ENCODE measurements around the gene GABRB2.
"Not testable (repeated sequence)": the region's sequence is repeated elsewhere in the genome, so short reads cannot be mapped to it uniquely, and the experiment has no call there.

GABRB2 gene

DNA sequence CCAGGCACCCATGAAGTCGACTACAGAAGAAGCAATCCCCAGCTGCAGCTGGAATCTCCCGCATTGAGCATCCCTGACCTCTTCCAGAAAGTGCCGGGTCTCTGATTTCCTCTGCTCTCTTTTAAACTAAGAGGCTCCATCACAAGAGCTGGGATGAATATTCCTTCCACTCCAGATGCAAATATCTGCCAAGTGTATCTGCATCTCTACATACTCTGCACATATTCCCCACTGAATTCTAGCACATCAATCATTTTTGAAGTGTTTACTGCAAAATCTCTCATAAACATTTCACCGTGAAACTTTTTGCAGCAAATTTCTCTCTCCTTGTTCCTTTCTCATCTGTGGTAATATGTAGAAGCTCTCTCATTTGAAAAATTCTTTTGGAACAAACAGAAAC is 161.5 kb downstream of the GABRB2 start:
- no peak for DNase-seq

GRCh38 chr5:161382685-161383084 is 163.8 kb downstream of the GABRB2 start:
- DNase-seq = no peak

GRCh38 chr5:161380486-161380885 is 166.0 kb downstream of the GABRB2 start:
- DNase-seq = no peak

- no peak for DNase-seq
These were observed 167.8 kb downstream of the GABRB2 start for GRCh38 chr5:161378701-161379100.

DNA sequence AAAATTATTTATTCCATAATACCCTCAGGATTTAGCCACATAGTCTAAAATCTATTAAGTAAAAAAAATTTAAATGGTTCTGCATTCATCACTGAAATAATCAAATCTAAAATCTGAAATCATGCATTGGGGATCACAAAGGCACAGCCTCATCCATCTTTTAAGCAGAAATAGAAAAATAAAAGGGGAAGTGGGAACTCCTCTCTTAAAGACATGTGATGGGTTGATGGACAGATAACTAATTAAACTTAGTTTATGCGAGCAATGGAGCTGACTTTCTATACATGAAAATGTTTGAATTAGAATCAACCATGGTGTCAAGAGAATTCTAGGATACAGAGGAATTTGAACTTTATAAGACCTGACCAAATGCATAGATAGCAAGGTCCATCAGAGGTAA is 170.5 kb downstream of the GABRB2 start:
- no peak for DNase-seq

DNA sequence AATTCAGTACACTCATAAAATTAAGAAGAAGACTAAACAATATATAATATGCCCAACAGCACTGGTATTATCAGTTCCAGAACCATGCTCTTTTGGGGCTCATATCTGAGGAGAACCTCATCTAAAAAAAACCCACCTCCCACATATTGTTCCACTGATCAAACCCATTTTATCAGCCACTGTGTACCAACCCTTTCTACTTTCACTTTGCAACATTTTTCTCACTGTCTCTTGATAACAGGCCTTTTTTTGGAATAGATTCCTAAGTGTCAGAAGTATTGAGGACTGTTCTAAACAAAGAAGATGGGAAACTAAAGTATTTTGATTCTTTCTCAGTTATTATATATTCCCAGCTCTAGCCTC is 173.2 kb downstream of the GABRB2 start:
- no peak for DNase-seq

DNA sequence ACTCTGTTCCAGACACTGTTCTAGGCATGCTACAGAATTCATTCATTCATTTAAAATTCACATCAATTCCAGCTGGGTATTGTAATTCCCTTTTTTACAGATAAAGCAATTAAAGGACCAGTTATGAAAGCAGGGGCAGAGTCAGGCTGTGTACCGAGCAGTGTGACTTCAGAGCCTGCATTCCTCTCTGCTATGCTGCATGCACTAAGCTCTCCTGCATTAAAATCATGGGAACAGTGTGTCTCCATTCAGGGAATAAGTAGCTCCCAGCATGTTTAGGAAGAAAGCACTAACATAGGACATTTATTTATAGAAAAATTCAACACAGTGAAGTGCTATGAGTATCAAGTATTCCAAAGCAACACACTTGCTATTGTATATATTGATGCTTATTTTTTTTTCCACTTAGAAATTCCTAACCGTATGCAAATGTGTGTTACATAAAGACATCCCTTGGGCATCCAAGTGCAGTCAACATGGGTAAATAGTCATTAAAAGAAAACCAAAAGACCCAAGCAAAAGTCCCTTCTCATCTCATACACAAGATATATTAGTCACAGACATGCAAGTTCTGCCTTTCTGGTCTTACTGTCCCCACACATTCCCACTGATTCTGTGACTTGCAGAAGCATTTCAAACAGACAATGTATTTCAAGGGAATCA is 173.7 kb downstream of the GABRB2 start:
- no peak for DNase-seq

- no peak for DNase-seq
These were observed 177.5 kb downstream of the GABRB2 start for GRCh38 chr5:161369022-161369421.

- DNase-seq = no peak
These were observed 188.1 kb downstream of the GABRB2 start for GRCh38 chr5:161358446-161358845.

- no peak for DNase-seq
These were observed 202.3 kb downstream of the GABRB2 start for GRCh38 chr5:161344234-161344633.

DNA sequence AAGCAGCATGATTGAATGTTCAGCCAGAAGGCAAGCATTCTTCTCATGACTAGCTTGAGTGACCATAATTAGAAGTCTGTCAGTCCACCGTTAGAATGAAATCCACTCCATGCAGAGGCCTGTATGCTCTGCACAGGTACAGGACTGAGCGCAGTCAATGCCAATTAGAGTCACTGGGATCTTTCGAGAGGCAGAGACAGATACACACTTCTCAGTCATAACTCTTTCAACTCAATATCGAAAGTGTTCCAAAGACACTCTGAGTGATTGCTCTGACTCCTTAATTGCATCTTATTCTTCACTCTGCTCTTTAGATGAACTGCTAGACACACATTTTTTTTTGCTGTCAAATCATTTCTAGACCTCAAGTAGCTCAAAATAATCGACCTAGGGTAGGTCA is 203.6 kb downstream of the GABRB2 start:
- no peak for DNase-seq

- no peak for DNase-seq
These were observed 206.5 kb downstream of the GABRB2 start for GRCh38 chr5:161340012-161340411.

- no peak for DNase-seq
These were observed 213.2 kb downstream of the GABRB2 start for GRCh38 chr5:161333194-161333880.

DNA sequence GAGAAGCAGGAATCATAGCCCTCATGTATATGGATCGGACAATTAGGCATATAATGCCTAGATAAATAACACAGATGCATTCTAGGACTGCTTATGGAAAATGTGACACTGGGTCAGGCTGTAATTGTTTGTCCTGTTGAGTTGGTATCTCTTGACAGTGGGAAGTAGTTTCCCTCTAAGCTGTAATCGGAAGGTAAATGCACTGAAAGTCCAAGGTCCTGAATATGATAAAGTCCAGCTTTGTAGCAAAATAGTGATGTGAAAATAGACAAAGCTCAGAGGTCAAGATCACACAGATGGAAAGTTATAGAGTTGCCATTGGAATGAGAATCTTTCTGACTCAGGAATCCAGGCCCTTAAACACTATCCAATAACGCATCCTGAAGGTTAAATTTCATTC is 214.2 kb downstream of the GABRB2 start:
- DNase-seq = no peak

- no peak for DNase-seq
These were observed 232.5 kb downstream of the GABRB2 start for GRCh38 chr5:161314033-161314432.

- DNase-seq = no peak
These were observed 233.6 kb downstream of the GABRB2 start for GRCh38 chr5:161312882-161313281.

DNA sequence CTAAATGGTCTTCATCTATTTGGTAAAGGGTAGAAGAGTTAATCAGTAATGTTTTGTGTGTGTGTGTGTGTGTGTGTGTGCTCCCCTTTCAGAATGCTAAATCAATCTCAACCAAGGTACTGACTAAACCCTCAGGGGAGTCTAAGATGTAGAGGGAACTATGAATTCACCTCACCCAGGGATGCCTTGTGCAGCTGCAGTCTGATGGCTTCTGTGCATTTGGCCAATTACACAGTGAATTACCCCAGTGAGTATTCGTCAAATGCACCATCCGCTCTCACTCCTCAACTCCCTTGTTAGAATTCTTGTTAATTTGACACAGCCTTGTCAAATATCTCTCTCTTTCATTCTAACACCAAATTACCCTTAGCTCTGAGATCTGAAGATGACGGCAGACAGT is 234.6 kb downstream of the GABRB2 start:
- no peak for DNase-seq

DNA sequence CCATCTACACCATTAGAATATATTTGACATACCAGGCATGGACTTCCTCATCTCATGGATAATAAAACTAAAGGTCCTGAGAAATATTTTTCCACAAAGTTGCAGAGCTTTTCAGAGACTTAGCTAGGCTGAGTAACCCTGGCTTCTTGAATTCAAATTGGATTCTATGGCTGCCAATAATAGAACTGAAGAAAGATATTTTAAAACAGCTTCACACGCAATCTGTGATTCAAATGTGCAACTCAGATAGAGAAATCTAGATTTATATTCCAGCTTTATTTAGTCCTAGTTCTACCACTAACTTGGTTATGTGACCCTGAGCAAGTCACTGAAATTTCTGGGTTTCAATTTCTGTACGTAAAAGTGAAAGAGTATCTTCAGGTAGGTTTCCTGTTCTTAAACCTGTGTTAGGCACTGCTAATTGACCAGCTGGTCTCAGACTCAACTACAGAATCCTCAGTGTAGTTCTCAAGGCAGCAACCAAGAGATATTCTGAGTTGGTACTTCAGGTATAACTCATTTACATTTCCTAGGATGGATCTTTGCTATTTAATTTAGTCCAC is 235.3 kb downstream of the GABRB2 start:
- DNase-seq = no peak

GRCh38 chr5:161306351-161306995 is 240.1 kb downstream of the GABRB2 start:
- DNase-seq = no peak

GRCh38 chr5:161305601-161306000 is 240.9 kb downstream of the GABRB2 start:
- no peak for DNase-seq

DNA sequence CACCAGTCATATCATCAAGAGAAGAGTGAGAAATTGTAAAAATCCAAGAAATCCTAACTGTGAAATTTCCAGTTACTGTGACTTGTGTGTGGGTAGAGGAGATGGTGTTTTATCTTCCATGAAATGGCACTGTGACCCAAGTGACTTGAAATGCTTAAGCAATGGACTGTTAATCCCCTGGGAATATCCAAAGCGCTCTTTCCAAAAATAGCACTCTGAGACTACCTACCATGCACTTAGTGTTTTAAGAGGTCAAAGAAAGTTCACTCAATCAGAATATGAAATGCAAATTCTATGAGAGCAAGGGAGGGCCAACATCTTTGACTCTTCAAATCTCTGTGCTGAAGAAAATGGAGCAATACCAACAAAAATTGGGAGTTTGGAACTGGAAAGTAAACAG is 244.0 kb downstream of the GABRB2 start:
- DNase-seq = no peak

GRCh38 chr5:161301586-161301985 is 244.9 kb downstream of the GABRB2 start:
- no peak for DNase-seq

- DNase-seq = no peak
These were observed 247.5 kb downstream of the GABRB2 start for GRCh38 chr5:161299053-161299452.

- DNase-seq = not testable (repeated sequence)
These were observed 249.1 kb downstream of the GABRB2 start for GRCh38 chr5:161297388-161297787.

Measured in right kidney (tissue), 1 donor.